ENCODE measurements around the gene PFDN2.

GRCh38 chr1:161114556-161114955 is 3.3 kb downstream of the PFDN2 start:
- no peak for TF ChIP-seq CTCF (conservative IDR thresholded peaks at IDR 0.05; ENCODE audit: low read length)
- no peak for TF ChIP-seq EZH2phosphoT487 (IDR thresholded peaks at IDR 0.05; ENCODE audit: borderline replicate concordance, low read depth, low read length)

Data from OCI-LY7 (cell line).